GM19099 (cell line): Measurements from ENCODE around the gene RASGRF2.

ENCODE experiments used
- POLR2A ChIP-seq: IDR thresholded peaks from 3 replicates; pipeline ENCODE4 v1.6.1; 2011; ENCODE audit warnings: low read depth; ENCODE audit not compliant: insufficient read length; ENCODE audit errors: extremely low read depth

RASGRF2 gene

GRCh38 chr5:81171769-81172168 is 211.6 kb downstream of the RASGRF2 start:
- TF ChIP-seq POLR2A: no peak

GRCh38 chr5:81172710-81173109 is 212.5 kb downstream of the RASGRF2 start:
- no peak for TF ChIP-seq POLR2A

GRCh38 chr5:81177061-81177460 is 216.9 kb downstream of the RASGRF2 start:
- no peak for TF ChIP-seq POLR2A

- TF ChIP-seq POLR2A: no peak
Observed at GRCh38 chr5:81179959-81180358, 219.8 kb downstream of the RASGRF2 start.

DNA sequence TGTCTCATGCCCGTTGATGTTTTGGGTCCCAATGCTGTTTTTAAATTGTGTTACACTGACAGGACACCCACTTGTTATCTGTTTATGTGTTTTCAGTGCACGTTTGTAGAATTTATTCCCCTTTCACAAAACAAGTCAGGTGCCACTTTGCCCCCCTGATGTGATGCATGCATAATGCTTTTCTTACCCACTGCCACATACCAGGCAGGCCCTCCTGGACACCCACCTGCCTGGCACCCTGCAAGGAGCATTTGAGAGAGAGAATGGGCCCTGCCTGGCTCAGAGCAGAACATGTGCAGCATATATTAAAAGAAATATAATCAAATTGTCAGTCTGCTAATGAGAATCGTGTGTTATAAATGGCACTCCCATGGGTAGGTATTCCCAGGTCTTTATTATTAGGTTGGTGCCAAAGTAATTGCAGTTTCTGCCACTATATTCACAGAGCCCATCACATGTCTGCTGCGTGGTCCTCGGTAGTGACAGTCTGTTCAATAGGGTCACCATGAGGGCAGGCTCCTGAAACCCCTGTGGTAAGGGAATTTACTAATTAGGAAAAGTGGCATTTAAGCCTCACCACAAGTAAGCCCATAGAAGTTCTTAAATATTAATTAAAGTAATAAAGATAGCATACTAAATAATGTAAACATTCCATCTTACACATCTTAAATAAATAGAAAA is 220.8 kb downstream of the RASGRF2 start:
- TF ChIP-seq POLR2A: no peak

GRCh38 chr5:81181576-81182316 is 221.6 kb downstream of the RASGRF2 start:
- no peak for TF ChIP-seq POLR2A

GRCh38 chr5:81182396-81183390 is 222.5 kb downstream of the RASGRF2 start:
- no peak for TF ChIP-seq POLR2A

DNA sequence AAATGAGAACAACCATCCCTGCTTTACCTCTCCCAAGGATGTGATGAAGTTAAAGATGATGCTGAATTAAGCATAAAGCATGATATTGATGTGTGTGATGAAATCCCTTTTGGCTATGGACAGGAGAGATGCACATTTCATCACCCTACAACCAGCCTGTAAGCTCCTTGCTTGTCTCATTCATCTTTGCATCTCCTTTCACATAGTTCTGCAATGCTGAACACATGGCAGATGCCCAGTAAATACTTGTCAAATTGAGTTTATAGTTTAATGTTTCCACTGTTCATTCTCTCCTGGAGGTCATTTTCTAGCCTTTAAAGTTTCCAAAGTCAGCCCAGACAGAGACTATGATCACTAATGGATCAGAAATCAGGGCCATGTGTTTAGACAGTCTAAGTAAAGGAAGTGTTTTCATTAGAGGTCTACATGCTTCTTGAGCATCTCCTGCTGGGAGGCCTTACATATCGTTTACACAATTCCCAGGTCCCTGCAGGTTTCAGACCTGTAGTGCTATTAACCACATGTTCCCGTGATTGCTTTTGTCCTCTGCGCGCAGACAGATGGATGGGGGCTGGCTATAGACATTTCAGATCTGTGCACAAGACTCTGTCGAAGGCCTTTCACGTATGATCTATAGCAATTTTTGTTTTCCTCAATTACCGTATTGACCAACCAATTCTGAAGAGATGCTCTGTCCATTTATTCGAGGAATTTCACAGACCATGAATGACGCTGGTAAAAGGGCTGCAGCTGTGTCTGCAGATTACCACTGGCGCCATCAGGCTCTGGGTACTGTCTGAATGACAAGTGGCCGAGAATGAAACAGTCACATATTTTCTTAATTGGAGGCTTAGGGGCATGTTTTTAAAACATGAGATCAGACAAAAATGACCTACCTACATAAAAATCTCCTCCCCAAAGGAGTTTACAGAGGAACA is 223.9 kb downstream of the RASGRF2 start:
- TF ChIP-seq POLR2A: no peak

DNA sequence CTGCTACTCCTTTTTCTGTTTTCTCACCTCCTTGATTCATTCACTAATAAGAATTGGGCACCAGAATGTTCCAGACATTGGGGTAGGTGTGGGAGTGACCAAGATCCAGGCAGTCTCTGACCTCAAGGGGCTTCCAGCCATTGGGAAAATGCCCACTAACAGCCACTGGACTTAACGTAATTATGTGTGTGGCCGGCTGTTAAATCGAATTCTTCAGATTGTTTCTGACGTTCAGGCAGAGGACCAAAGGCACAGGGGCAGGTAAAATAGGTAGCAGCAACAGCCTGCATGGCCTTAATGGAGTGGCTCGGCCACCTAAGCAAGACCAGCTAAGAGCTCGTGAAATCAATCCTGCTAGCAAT is 224.6 kb downstream of the RASGRF2 start:
- TF ChIP-seq POLR2A: no peak

GRCh38 chr5:81187885-81188284 is 227.7 kb downstream of the RASGRF2 start:
- peak; percentile 15 for TF ChIP-seq POLR2A

- no peak for TF ChIP-seq POLR2A
Observed at GRCh38 chr5:81188962-81189361, 228.8 kb downstream of the RASGRF2 start.

DNA sequence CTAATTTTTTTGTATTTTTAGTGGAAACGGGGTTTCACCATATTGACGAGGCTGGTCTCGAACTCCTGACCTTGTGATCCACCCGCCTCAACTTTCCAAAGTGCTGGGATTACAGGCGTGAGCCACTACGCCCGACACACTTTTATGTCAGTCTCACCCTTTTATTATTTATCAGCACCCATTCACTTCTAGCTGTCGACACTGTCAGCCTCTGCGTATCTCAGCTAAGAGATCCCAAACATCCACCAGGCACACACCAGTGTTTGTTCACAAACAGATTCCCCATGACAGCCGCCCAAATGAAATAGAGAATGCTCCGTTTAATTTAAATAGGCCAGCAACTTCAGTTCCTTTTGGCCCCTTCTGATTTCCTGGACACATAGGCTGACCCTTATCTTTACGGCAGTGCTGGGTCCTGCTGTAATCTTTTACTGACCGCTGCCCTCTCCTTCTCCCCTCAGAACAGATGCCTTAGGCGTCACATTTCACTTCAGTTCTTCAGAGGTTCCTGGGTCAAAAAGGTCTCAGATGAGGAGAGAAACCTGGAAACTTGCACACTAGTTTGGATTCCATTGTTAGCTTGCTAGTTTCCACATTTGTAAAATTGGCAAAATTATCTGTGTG is 229.8 kb downstream of the RASGRF2 start:
- no peak for TF ChIP-seq POLR2A

DNA sequence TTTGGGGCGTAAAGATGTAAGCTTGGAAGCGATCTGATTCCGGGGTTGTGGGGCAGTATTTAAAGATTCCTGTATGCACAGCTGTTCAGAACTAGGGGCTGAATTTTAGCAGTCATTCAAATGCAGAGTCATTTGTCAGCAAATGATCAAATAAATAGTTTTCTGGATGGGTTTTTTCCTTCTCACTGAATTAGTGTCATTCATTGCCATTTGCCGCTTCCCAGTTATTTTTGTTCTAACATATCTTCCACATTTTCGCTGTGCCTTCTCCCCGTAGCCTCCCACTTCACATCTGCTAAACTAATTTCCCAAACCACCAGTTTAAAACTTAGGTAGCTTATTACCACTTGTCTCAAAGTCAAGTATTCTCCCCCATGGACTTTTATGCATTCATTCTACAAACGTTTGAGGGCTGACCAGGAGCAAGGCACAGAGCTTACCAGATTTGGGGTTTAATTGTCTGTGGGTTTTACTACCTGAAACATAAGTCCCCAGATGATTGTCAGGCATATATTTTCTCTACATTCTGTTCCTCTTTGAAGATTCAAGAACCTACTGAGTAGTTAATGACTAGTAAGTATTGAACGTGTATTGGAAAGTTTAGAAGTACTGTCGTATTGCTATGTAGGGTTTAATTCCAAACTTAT is 231.7 kb downstream of the RASGRF2 start:
- TF ChIP-seq POLR2A: no peak
